Measurements from ENCODE around the gene FBXW4. TPM values are rescaled to one million over a fixed set of nuclear protein-coding genes. Genes with fewer than 3 reads are reported as not detected.

Gene FBXW4
- polyA plus RNA-seq, 1 donor from 2014 or later: 7.7 TPM

DNA sequence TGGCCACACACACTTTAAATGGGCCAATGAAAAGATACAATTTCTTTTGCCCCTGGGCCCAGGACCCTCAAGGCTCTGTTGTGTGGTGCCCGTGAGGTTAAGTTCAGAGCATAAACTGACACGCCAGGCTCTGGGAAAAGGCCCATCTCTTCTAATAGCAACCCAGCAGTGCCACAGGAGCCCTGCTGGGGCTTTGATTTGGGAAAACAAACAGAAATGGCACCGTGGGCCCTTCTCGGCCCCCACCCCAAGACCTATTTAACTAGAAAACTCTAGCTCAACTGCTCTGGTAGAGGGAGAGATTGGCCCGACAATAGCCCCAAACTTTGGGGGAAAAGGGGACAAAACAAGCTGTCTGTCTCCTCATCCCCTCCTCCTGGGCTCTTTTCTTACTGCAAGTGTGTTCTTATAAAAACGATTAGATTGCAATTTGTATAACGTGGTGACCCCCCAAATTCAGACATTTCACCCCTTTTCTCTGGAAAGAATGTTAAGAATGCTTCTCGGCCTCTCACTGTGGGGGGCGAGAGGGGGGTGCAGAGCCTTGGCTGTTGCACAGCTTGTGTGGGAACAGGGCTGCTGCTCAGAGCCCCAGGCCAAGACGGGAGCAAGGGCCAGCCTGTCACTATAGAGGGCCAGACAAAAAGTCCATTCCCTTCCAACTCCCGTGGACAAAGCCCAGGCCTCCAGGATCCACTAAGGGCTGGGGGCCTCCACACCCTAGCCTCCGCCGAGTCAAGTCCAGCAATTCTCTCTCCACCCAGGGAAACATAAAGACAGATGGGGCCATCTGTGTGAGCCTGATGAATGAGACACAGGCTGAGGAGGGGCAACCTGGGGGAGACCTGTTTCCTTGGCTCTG, 80.1 kb downstream of the FBXW4 start:
- H3K4me2 ChIP-seq (ENCODE audit: low read length): no peak overlapping the region

DNA sequence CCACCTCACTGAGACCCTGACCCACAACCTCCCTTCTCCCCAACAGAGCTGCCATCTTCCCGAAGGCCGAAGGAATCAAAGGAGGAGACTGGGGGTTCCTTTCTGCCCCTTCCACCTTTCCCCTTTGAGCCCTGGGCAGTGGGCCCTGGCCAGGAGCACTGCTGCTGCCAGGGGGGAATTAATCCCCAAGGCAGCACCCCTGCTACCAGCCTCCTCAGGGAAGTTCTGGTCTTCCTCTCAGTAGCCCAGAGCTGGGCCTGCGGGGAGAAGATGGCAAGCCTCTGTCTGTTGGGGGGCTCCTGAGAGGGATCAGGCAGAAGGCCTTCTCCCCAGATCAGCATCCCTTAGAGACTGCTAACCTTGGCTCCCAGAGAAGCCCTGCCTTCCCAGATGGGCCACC, 81.3 kb downstream of the FBXW4 start:
- no peak overlapping the region for H3K27ac ChIP-seq (ENCODE audit: low read length)
- H3K79me2 ChIP-seq (replicated peaks; ENCODE audit: insufficient read depth, low read length): no peaks in the 10 kb centered on the region
- H3K9ac ChIP-seq (ENCODE audit: low read length): no peak overlapping the region
- no peaks in the 10 kb centered on the region for H3K9me3 ChIP-seq (ENCODE audit: low read length)
- peaks cover 4% of the 10 kb centered on the region for H3K27me3 ChIP-seq (ENCODE audit: insufficient read depth, low read depth, low read length)
- no peaks in the 10 kb centered on the region for H3K9me2 ChIP-seq (ENCODE audit: insufficient read depth, low read length)
- no peaks in the 10 kb centered on the region for H3K36me3 ChIP-seq (ENCODE audit: insufficient read depth, low read length)
- no peak overlapping the region for H3K4me2 ChIP-seq (ENCODE audit: low read length)
- H2AFZ ChIP-seq (ENCODE audit: low read depth, low read length): no peak overlapping the region
- H3F3A ChIP-seq (ENCODE audit: insufficient read depth, low read length, poor library complexity, severe bottlenecking): no peaks in the 10 kb centered on the region
- no peak overlapping the region for H3K4me3 ChIP-seq (ENCODE audit: low read length)
- TF ChIP-seq EZH2 (IDR thresholded peaks at IDR 0.05; ENCODE audit: borderline replicate concordance, insufficient read depth, low read length, poor library complexity, severe bottlenecking): no peak
- no peak for TF ChIP-seq POLR2AphosphoS5 (IDR thresholded peaks at IDR 0.05)
- TF ChIP-seq TAF1 (IDR thresholded peaks at IDR 0.05; ENCODE audit: low read depth): no peak
- TF ChIP-seq, protein P1, sequence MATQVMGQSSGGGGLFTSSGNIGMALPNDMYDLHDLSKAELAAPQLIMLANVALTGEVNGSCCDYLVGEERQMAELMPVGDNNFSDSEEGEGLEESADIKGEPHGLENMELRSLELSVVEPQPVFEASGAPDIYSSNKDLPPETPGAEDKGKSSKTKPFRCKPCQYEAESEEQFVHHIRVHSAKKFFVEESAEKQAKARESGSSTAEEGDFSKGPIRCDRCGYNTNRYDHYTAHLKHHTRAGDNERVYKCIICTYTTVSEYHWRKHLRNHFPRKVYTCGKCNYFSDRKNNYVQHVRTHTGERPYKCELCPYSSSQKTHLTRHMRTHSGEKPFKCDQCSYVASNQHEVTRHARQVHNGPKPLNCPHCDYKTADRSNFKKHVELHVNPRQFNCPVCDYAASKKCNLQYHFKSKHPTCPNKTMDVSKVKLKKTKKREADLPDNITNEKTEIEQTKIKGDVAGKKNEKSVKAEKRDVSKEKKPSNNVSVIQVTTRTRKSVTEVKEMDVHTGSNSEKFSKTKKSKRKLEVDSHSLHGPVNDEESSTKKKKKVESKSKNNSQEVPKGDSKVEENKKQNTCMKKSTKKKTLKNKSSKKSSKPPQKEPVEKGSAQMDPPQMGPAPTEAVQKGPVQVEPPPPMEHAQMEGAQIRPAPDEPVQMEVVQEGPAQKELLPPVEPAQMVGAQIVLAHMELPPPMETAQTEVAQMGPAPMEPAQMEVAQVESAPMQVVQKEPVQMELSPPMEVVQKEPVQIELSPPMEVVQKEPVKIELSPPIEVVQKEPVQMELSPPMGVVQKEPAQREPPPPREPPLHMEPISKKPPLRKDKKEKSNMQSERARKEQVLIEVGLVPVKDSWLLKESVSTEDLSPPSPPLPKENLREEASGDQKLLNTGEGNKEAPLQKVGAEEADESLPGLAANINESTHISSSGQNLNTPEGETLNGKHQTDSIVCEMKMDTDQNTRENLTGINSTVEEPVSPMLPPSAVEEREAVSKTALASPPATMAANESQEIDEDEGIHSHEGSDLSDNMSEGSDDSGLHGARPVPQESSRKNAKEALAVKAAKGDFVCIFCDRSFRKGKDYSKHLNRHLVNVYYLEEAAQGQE (IDR thresholded peaks at IDR 0.05; ENCODE audit: borderline replicate concordance): no peak
- TF ChIP-seq EP300 (conservative IDR thresholded peaks at IDR 0.05; ENCODE audit: poor library complexity, severe bottlenecking): no peak
- no peak for TF ChIP-seq RAD21 (conservative IDR thresholded peaks at IDR 0.05)
- TF ChIP-seq SMC3 (conservative IDR thresholded peaks at IDR 0.05; ENCODE audit: poor library complexity): no peak
- TF ChIP-seq, protein P2, sequence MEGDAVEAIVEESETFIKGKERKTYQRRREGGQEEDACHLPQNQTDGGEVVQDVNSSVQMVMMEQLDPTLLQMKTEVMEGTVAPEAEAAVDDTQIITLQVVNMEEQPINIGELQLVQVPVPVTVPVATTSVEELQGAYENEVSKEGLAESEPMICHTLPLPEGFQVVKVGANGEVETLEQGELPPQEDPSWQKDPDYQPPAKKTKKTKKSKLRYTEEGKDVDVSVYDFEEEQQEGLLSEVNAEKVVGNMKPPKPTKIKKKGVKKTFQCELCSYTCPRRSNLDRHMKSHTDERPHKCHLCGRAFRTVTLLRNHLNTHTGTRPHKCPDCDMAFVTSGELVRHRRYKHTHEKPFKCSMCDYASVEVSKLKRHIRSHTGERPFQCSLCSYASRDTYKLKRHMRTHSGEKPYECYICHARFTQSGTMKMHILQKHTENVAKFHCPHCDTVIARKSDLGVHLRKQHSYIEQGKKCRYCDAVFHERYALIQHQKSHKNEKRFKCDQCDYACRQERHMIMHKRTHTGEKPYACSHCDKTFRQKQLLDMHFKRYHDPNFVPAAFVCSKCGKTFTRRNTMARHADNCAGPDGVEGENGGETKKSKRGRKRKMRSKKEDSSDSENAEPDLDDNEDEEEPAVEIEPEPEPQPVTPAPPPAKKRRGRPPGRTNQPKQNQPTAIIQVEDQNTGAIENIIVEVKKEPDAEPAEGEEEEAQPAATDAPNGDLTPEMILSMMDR (IDR thresholded peaks at IDR 0.05; ENCODE audit: poor library complexity, severe bottlenecking): no peak
- TF ChIP-seq MXI1 (conservative IDR thresholded peaks at IDR 0.05; ENCODE audit: poor library complexity, severe bottlenecking): no peak
- no peaks in the 10 kb centered on the region for H4K20me1 ChIP-seq (ENCODE audit: insufficient read depth)

More for the DNA sequence above, 80.1 kb downstream of the FBXW4 start:
- H3K27ac ChIP-seq (ENCODE audit: low read length): no peak overlapping the region
- H3K4me3 ChIP-seq (ENCODE audit: low read length): no peak overlapping the region
- no peak overlapping the region for H2AFZ ChIP-seq (ENCODE audit: low read depth, low read length)
- H3K9me2 ChIP-seq (ENCODE audit: insufficient read depth, low read length): no peaks in the 10 kb centered on the region
- H3F3A ChIP-seq (ENCODE audit: insufficient read depth, low read length, poor library complexity, severe bottlenecking): no peaks in the 10 kb centered on the region
- H3K9ac ChIP-seq (ENCODE audit: low read length): no peak overlapping the region
- no peaks in the 10 kb centered on the region for H3K9me3 ChIP-seq (ENCODE audit: low read length)
- H3K79me2 ChIP-seq (replicated peaks; ENCODE audit: insufficient read depth, low read length): no peaks in the 10 kb centered on the region
- TF ChIP-seq, protein P1 (IDR thresholded peaks at IDR 0.05; ENCODE audit: borderline replicate concordance): no peak
- no peaks in the 10 kb centered on the region for H3K36me3 ChIP-seq (ENCODE audit: insufficient read depth, low read length)
- peaks cover 4% of the 10 kb centered on the region for H3K27me3 ChIP-seq (ENCODE audit: insufficient read depth, low read depth, low read length)
- H4K20me1 ChIP-seq (ENCODE audit: insufficient read depth): no peaks in the 10 kb centered on the region
